Heart left ventricle (tissue), 16 donors: ENCODE data around the gene FBXO46. TPM values are rescaled to one million over a fixed set of nuclear protein-coding genes. Genes with fewer than 3 reads are reported as not detected.
A peak's percentile ranks its signal among the peaks of the same experiment; 100 is the strongest.

Source experiments
- ATAC-seq, 4 donors: fragments of 200-7000 bp; cut with Tn5 transposase; one replicate each; pipeline ENCODE4 v1.9.1; 2020 to 2022; ENCODE audit warnings: moderate library complexity in 4 of 4, mild to moderate bottlenecking in 3 of 4, moderate number of reproducible peaks in 1 of 4
- DNase-seq, 5 donors: peaks; one replicate each; pipeline ENCODE4 v3.0.0-alpha.2; 2020
- H3K27ac ChIP-seq, 12 donors: fragments of 200-600 bp; sonication (generic) in 4 of 12; one replicate each; pipeline versions ENCODE4 v1.5.0 to v1.8.0; 2016 to 2022; ENCODE audit warnings: mild to moderate bottlenecking in 2 of 12
- H3K27me3 ChIP-seq, 9 donors: fragments of 200-600 bp; sonication (generic) in 2 of 9; one replicate each; pipeline versions ENCODE4 v1.5.1 to v1.8.0; 2016 to 2022; ENCODE audit warnings: mild to moderate bottlenecking in 3 of 9
- H3K36me3 ChIP-seq, 9 donors: fragments of 200-600 bp; sonication (generic) in 2 of 9; one replicate each; pipeline versions ENCODE4 v1.5.0 to v1.8.0; 2018 to 2022; ENCODE audit warnings: mild to moderate bottlenecking in 2 of 9
- H3K4me1 ChIP-seq, 12 donors: fragments of 200-600 bp; sonication (generic) in 4 of 12; one replicate each; pipeline versions ENCODE4 v1.5.0 to v1.8.0; 2016 to 2022; ENCODE audit warnings: mild to moderate bottlenecking in 3 of 12
- H3K4me3 ChIP-seq, 12 donors: fragments of 200-600 bp; sonication (generic) in 4 of 12; one replicate each; pipeline versions ENCODE4 v1.5.0 to v1.8.0; 2017 to 2022; ENCODE audit warnings: mild to moderate bottlenecking in 9 of 12, moderate library complexity in 4 of 12
- H3K9me3 ChIP-seq, 12 donors: fragments of 200-600 bp; sonication (generic) in 4 of 12; one replicate each; pipeline versions ENCODE4 v1.5.0 to v1.8.0; 2016 to 2022; ENCODE audit warnings: mild to moderate bottlenecking in 1 of 12
- CTCF ChIP-seq, 12 donors: fragments of 200-600 bp; sonication (generic) in 4 of 12; IDR thresholded peaks; one replicate each; pipeline versions ENCODE4 v1.5.0 to v1.8.0; 2018 to 2022; ENCODE audit warnings: antibody characterized with exemption in 12 of 12, mild to moderate bottlenecking in 5 of 12
- POLR2A ChIP-seq, 2 donors: fragments of 450-650 bp; IDR thresholded peaks; one replicate each; pipeline ENCODE4 v1.6.1; 2017; ENCODE audit warnings: antibody characterized with exemption in 2 of 2, mild to moderate bottlenecking in 2 of 2, moderate library complexity in 2 of 2
- WGBS, 4 donors: extraction: QIAGEN DNeasy Blood & Tissue Kit in 2 of 4; methylation state at CpG; one replicate each; pipeline versions ENCODE4 v1.1.5 to v1.1.7; 2013 to 2018; 5-methylcytosine and 5-hydroxymethylcytosine counted together
- intact Hi-C, 10 donors: fragments of 100-400 bp; cut with DNase I; formaldehyde crosslinking; loops; one replicate each; pipeline versions ENCODE4 v1.11.1 to v1.14.2; 2022
- polyA plus RNA-seq, 2 donors: library from polyadenylated mRNA; stranded (reverse); fragments of 200-250 nt; gene quantifications; one replicate each; pipeline ENCODE4 v1.2.3, GENCODE V29; 2013
- total RNA-seq, 9 donors: library from RNA; depleted of rRNA in 2 of 9; stranded (reverse); fragments of >200 nt in 2 of 9; fragmentation: NEBNext Ultra II Directional in 3 of 9; extraction: Animal tissue kit (Norgen Biotek cat#: 25700) in 3 of 9; gene quantifications; one replicate each; pipeline versions ENCODE4 v1.1.0 to v1.2.4, GENCODE V29; 2016 to 2023
- donor health status: ischemic (EF 13 %, LVEDD 7.1; RV severe dilation, severe dysfunction).
- donor health status: healthy with polysubstance abuse.
- donor health status: DM: no; HTN: yes; CAD: no.
- donor health status: DM: no; HTN: no; CAD: no.
- donor health status: ischemic (EF 25% LVEDD 6.9; RV normal size, moderate dysfunction).
- donor health status: ischemic (EF 25% LVEDD 5.7; RV mildly dilated, moderate dysfunction).
- donor health status: healthy.
- donor health status: DM: yes; HTN: yes; CAD: no.
- donor health status: ischemic (EF 35%, LVEDD 5.7; RV mildly dilated, moderate dysfunction).
- donor health status: nonischemic (EF 11% LVEDD 7.7; RV severe dilation, severe dysfunction).
- donor health status: DM: yes; HTN: yes; CAD: no.
- donor health status: PGD.
- donor health status: ischemic (EF 29% LVEDD 5.4; RV normal size, mild dysfunction).
- donor health status: nonischemic (EF 23%, LVEDD 6.1; RV moderate dilation, normal function).

FBXO46 gene
- total and polyA plus RNA-seq, 11 donors = 7.2 to 17.8 (median 10.2) TPM

GRCh38 chr19:45762870-45763631 is 32.4 kb upstream of the FBXO46 start:
- no peak for ATAC-seq
- Histone ChIP-seq H3K27ac (peak overlapping the region in 3 of 12 donors; percentile 98 to 99 (median 98)), H3K4me3 (no peak overlapping the region), H3K36me3 (peaks cover 0 to 5% (median 0%) of the 10 kb centered on the region in 9 donors), H3K9me3 (no peaks in the 10 kb centered on the region), H3K4me1 (peaks cover 10 to 47% (median 37%) of the 10 kb centered on the region in 12 donors), H3K27me3 (peaks cover 0 to 32% (median 0%) of the 10 kb centered on the region in 9 donors)
- 89 to 92% (median 91%) methylated on average over 10 to 15 of the region's 15 CpGs for WGBS, 4 donors
- intact Hi-C loops = loop anchor here in 3 of 10 donors (5.0 to 10.0 kb wide), 3 partner anchors 41 to 358 kb away; partner anchors contain the start of genes POLR1G (in 1 of the 3) and PPP1R13L (in 1 of the 3)
- TF ChIP-seq CTCF (IDR thresholded peaks at IDR 0.05) (no peak), POLR2A (IDR thresholded peaks at IDR 0.05) (no peak)
- peak in 1 of 5 donors; percentile 58 for DNase-seq

GRCh38 chr19:45761714-45762113 is 31.0 kb upstream of the FBXO46 start:
- intact Hi-C loops = loop anchor here in 3 of 10 donors (5.0 to 10.0 kb wide), 3 partner anchors 39 to 357 kb away; partner anchors contain the start of genes POLR1G (in 1 of the 3) and PPP1R13L (in 1 of the 3)
- peaks cover 10 to 36% (median 32%) of the 10 kb centered on the region in 12 donors for H3K4me1 ChIP-seq

GRCh38 chr19:45758921-45759320 is 28.2 kb upstream of the FBXO46 start:
- DNase-seq (no peak), ATAC-seq (no peak)
- H3K27me3 ChIP-seq = peaks cover 0 to 2% (median 0%) of the 10 kb centered on the region in 9 donors
- H3K36me3 ChIP-seq = no peaks in the 10 kb centered on the region
- no peak overlapping the region for H3K27ac ChIP-seq
- intact Hi-C loops = no loop called here
- H3K9me3 ChIP-seq = no peaks in the 10 kb centered on the region
- H3K4me3 ChIP-seq = no peak overlapping the region
- H3K4me1 ChIP-seq = peaks cover 0 to 8% (median 5%) of the 10 kb centered on the region in 12 donors
- WGBS, 4 donors = 63 to 91% (median 81%) methylated on average over 3 to 9 of the region's 9 CpGs
- no peak for TF ChIP-seq POLR2A (IDR thresholded peaks at IDR 0.05)
- no peak for TF ChIP-seq CTCF (IDR thresholded peaks at IDR 0.05)

More at GRCh38 chr19:45761714-45762113, 31.0 kb upstream of the FBXO46 start:
- no peaks in the 10 kb centered on the region for H3K9me3 ChIP-seq
- H3K4me3 ChIP-seq = no peak overlapping the region
- H3K27me3 ChIP-seq = peaks cover 0 to 18% (median 0%) of the 10 kb centered on the region in 9 donors
- WGBS, 4 donors = 74 to 87% (median 78%) methylated on average over 17 of the region's 17 CpGs
- ATAC-seq = no peak
- TF ChIP-seq POLR2A (IDR thresholded peaks at IDR 0.05) (no peak), CTCF (IDR thresholded peaks at IDR 0.05) (no peak)
- no peak overlapping the region for H3K27ac ChIP-seq
- peak in 1 of 5 donors; percentile 53 for DNase-seq
- H3K36me3 ChIP-seq = peaks cover 0 to 5% (median 0%) of the 10 kb centered on the region in 9 donors

GRCh38 chr19:45757695-45758094 is 27.0 kb upstream of the FBXO46 start:
- intact Hi-C loops = no loop called here
- WGBS, 4 donors = 79 to 87% (median 83%) methylated on average over 9 of the region's 9 CpGs
- no peaks in the 10 kb centered on the region for H3K36me3 ChIP-seq
- no peak overlapping the region for H3K27ac ChIP-seq
- no peaks in the 10 kb centered on the region for H3K4me1 ChIP-seq
- H3K9me3 ChIP-seq = no peaks in the 10 kb centered on the region
- DNase-seq (no peak), ATAC-seq (no peak)
- TF ChIP-seq POLR2A (IDR thresholded peaks at IDR 0.05) = no peak
- TF ChIP-seq CTCF (IDR thresholded peaks at IDR 0.05) = no peak
- H3K27me3 ChIP-seq = no peaks in the 10 kb centered on the region
- no peak overlapping the region for H3K4me3 ChIP-seq
